Measurements from ENCODE around the gene PLAAT3. TPM values are rescaled to one million over a fixed set of nuclear protein-coding genes. Genes with fewer than 3 reads are reported as not detected.

The PLAAT3 gene
- total RNA-seq, 1 experiment from 2014 or later, result 0.69 TPM

DNA sequence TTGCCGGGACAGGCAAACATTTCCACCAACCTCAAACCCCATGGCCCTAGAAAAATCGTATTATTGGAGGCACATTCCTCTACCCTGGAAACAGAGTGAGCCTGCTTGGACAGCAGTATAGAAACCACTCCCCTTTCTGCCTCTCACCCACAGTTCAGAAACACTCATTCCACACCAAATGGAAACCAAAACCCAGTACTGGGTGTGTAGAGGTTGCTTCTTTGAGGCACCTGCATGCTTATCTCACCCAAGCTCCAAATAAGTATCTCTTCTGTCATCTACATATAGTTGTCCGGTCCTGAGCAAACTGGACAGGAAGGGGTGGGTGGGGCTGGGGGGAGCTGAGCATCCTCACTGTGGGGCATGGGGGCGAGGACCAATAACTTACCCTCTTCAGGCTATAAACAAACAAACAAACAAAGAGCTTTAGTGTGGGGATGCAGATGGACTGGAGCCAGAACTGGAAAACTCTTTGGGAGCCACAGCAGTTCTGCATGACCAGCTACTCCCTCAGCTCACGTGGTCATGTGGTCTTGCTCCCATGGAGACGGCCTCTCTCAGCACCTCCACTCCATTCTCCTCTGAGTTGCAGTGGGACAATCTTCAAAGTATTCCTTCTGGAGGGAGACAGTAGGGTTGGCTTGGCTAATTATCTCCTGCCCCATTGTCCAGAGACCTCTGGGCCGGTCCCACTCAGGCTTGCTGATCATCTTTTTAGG is 50.0 kb downstream of the PLAAT3 start:
- peaks cover 6% of the 10 kb centered on the region for H3K4me1 ChIP-seq (ENCODE audit: insufficient read depth, low read length, poor library complexity, severe bottlenecking)
- H3K9me3 ChIP-seq (ENCODE audit: low read depth, low read length, poor library complexity, severe bottlenecking), result no peaks in the 10 kb centered on the region
- no TSS peak for BruUV-seq (replicated peaks)
- TF ChIP-seq EZH2 (IDR thresholded peaks at IDR 0.05; ENCODE audit: borderline replicate concordance, low read depth, low read length, poor library complexity, severe bottlenecking), result no peak
- TF ChIP-seq, protein P1, sequence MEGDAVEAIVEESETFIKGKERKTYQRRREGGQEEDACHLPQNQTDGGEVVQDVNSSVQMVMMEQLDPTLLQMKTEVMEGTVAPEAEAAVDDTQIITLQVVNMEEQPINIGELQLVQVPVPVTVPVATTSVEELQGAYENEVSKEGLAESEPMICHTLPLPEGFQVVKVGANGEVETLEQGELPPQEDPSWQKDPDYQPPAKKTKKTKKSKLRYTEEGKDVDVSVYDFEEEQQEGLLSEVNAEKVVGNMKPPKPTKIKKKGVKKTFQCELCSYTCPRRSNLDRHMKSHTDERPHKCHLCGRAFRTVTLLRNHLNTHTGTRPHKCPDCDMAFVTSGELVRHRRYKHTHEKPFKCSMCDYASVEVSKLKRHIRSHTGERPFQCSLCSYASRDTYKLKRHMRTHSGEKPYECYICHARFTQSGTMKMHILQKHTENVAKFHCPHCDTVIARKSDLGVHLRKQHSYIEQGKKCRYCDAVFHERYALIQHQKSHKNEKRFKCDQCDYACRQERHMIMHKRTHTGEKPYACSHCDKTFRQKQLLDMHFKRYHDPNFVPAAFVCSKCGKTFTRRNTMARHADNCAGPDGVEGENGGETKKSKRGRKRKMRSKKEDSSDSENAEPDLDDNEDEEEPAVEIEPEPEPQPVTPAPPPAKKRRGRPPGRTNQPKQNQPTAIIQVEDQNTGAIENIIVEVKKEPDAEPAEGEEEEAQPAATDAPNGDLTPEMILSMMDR (conservative IDR thresholded peaks at IDR 0.05; ENCODE audit: low read depth, low read length), result no peak
- no peak for DNase-seq (ENCODE audit: low spot score)
- no peaks in the 10 kb centered on the region for H3K36me3 ChIP-seq (ENCODE audit: insufficient read depth, low read length, poor library complexity, severe bottlenecking)
- POLR2A ChIA-PET (ENCODE audit: low non-redundant PET), result no interaction called here
- CTCF ChIA-PET, result interaction anchor here (0.5 to 0.6 kb wide), 2 partner anchors 120 to 230 kb away, joined by 3 to 4 read pairs; no protein-coding TSS in a partner anchor
- intact Hi-C loops (cut with micrococcal nuclease; ENCODE audit: unreplicated experiment), result no loop called here
- H3K27ac ChIP-seq (ENCODE audit: low read depth, low read length, poor library complexity, severe bottlenecking), result no peak overlapping the region
- H3K27me3 ChIP-seq (replicated peaks; ENCODE audit: insufficient read depth, low read depth, low read length, poor library complexity), result no peaks in the 10 kb centered on the region
- no peak overlapping the region for H3K4me3 ChIP-seq (ENCODE audit: low read depth, low read length, poor library complexity, severe bottlenecking)

DNA sequence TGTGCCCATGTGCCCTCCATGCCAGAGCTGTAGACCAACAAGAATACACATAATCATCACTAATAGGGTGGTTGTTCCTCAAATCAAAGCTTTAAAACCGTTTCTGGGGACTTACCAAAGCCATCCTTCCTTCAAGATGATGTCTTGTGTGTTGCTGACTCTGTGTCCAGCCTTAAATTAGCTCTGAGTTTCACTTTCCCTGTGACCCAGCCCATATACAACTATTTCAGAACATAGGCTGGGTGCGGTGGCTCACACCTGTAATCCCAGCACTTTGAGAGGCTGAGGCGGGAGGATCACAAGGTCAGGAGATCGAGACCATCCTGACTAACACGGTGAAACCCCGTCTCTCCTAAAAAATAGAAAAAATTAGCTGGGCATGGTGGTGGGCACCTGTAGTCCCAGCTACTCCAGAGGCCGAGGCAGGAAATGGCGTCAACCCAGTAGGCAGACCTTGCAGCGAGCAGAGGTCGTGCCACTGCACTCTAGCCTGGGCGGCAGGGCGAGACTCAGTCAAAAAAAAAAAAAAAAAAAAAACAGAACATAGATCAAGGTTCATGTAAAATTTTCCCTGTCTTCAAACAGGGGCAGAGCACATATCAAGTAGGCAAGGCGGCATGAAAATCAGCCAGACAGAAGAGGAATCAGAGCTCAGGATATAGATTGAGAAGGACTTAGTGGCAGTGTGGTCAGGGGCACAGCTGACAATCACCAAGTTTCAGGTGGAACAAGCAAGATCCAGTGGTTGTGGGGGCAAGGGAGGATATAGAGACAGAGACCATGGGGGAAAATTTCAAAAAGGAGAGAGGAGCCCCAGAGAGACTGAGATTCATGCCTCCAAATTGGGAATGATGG is 50.8 kb downstream of the PLAAT3 start, which contains the start of gene PLAAT2:
Gene PLAAT2 (minus strand): TSS at position 179 of the 855 bp plus-strand sequence. CDS start 55 bp downstream, at position 124.
- POLR2A ChIA-PET (ENCODE audit: low non-redundant PET), result no interaction called here
- CTCF ChIA-PET, result interaction anchor here (0.5 to 0.6 kb wide), 2 partner anchors 119 to 230 kb away, joined by 3 to 4 read pairs; no protein-coding TSS in a partner anchor
- Histone ChIP-seq H3K4me1 (ENCODE audit: insufficient read depth, low read length, poor library complexity, severe bottlenecking) (peaks cover 6% of the 10 kb centered on the region), H3K27ac (ENCODE audit: low read depth, low read length, poor library complexity, severe bottlenecking) (no peak within 1 kb of the TSS), H3K4me3 (ENCODE audit: low read depth, low read length, poor library complexity, severe bottlenecking) (no peak within 1 kb of the TSS), H3K9me3 (ENCODE audit: low read depth, low read length, poor library complexity, severe bottlenecking) (no peaks in the 10 kb centered on the region), H3K27me3 (replicated peaks; ENCODE audit: insufficient read depth, low read depth, low read length, poor library complexity) (no peaks in the 10 kb centered on the region), H3K36me3 (ENCODE audit: insufficient read depth, low read length, poor library complexity, severe bottlenecking) (no peaks in the 10 kb centered on the region)
- DNase-seq (ENCODE audit: low spot score), result no peak
- no TSS peak for BruUV-seq (replicated peaks)
- intact Hi-C loops (cut with micrococcal nuclease; ENCODE audit: unreplicated experiment), result no loop called here
- TF ChIP-seq, protein P1 (conservative IDR thresholded peaks at IDR 0.05; ENCODE audit: low read depth, low read length), result no peak
- TF ChIP-seq EZH2 (IDR thresholded peaks at IDR 0.05; ENCODE audit: borderline replicate concordance, low read depth, low read length, poor library complexity, severe bottlenecking), result no peak

DNA sequence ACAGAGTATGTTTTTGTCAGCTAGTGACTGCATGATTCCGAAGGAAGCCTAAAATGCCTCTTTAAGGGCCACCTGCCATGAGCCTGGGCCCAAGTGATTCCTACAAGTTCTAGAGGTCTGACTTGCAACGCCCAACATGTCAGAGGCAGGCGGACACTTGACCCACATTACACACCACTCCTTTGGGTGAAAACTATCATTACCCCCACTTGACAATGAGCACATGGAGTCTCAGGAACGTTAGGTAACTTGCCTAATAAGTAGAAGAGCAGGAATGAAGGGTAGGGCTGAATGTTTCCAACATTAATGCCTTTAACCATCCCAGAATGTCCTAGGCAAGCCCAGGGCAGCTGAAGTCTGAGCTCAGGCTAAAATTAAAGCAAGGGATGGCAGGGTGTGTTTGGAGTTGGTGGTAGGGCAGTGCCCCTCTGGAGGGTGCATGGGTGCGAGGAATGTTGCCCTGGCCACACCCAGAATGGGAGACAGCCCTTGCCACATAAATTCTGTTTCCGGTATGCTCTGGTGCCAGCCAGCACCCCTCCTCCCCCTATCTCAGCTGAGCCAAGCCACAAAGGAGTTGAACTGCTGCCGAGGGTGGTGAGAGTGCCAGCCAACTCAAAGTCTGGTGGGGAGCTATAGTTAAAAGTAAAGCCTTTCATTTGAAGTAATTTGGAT is 53.6 kb downstream of the PLAAT3 start:
- POLR2A ChIA-PET (ENCODE audit: low non-redundant PET), result no interaction called here
- no peak for DNase-seq (ENCODE audit: low spot score)

More for the DNA sequence above, 53.6 kb downstream of the PLAAT3 start:
- Histone ChIP-seq H3K9me3 (ENCODE audit: low read depth, low read length, poor library complexity, severe bottlenecking) (no peaks in the 10 kb centered on the region), H3K27ac (ENCODE audit: low read depth, low read length, poor library complexity, severe bottlenecking) (no peak overlapping the region), H3K27me3 (replicated peaks; ENCODE audit: insufficient read depth, low read depth, low read length, poor library complexity) (no peaks in the 10 kb centered on the region), H3K4me1 (ENCODE audit: insufficient read depth, low read length, poor library complexity, severe bottlenecking) (no peaks in the 10 kb centered on the region), H3K4me3 (ENCODE audit: low read depth, low read length, poor library complexity, severe bottlenecking) (no peak overlapping the region), H3K36me3 (ENCODE audit: insufficient read depth, low read length, poor library complexity, severe bottlenecking) (no peaks in the 10 kb centered on the region)
- no peak for TF ChIP-seq EZH2 (IDR thresholded peaks at IDR 0.05; ENCODE audit: borderline replicate concordance, low read depth, low read length, poor library complexity, severe bottlenecking)
- TF ChIP-seq, protein P1 (conservative IDR thresholded peaks at IDR 0.05; ENCODE audit: low read depth, low read length), result no peak
- no TSS peak for BruUV-seq (replicated peaks)
- intact Hi-C loops (cut with micrococcal nuclease; ENCODE audit: unreplicated experiment), result no loop called here
- CTCF ChIA-PET, result no interaction called here

All from A673 (cell line).